ENCODE data around the gene RNF123. TPM values are rescaled to one million over a fixed set of nuclear protein-coding genes. Genes with fewer than 3 reads are reported as not detected.
"Not testable (repeated sequence)": the region's sequence is repeated elsewhere in the genome, so short reads cannot be mapped to it uniquely, and the experiment has no call there.

RNF123 gene
- total RNA-seq, 1 experiment from 2014 or later: 40.6 TPM

- not testable (repeated sequence) for H2BK20ac ChIP-seq (ENCODE audit: low read depth, low read length, poor library complexity, severe bottlenecking); H3K27me3 ChIP-seq (ENCODE audit: insufficient read depth, low read length); H3K36me3 Mint-ChIP-seq (ENCODE audit: insufficient read depth in 1 of 3, low read depth in 3 of 3); H3K4ac ChIP-seq (ENCODE audit: low read depth, low read length); H3K27me3 Mint-ChIP-seq (ENCODE audit: low read depth); H4K8ac ChIP-seq (replicated peaks; ENCODE audit: insufficient read length, low read depth, low read length); H3K79me1 ChIP-seq (ENCODE audit: insufficient read depth, low read depth, low read length, poor library complexity, severe bottlenecking); H4K91ac ChIP-seq (ENCODE audit: insufficient read length, low read depth, low read length); H2BK120ac ChIP-seq (ENCODE audit: low read depth, low read length, poor library complexity, severe bottlenecking); H2BK15ac ChIP-seq (ENCODE audit: low read depth, low read length); H3K4me1 ChIP-seq (ENCODE audit: insufficient read depth, low read length); DNase-seq; H3K9me3 Mint-ChIP-seq; H3K23ac ChIP-seq (ENCODE audit: insufficient read length, low read depth, low read length); H4K5ac ChIP-seq (ENCODE audit: insufficient read length, low read depth, low read length); H4K20me1 ChIP-seq (ENCODE audit: control insufficient read depth, insufficient read depth, insufficient read length); H2AK5ac ChIP-seq (ENCODE audit: insufficient read length, low read length); H3K27ac ChIP-seq (ENCODE audit: insufficient read length, low read depth, low read length); H2BK5ac ChIP-seq (ENCODE audit: insufficient read length, low read length); H3K56ac ChIP-seq (ENCODE audit: insufficient read length, low read depth, low read length); H2AFZ ChIP-seq (ENCODE audit: low read length); H3K23me2 ChIP-seq (ENCODE audit: insufficient read length, low read depth, low read length, poor library complexity, severe bottlenecking); H3K18ac ChIP-seq (ENCODE audit: insufficient read length, low read depth, low read length); H3K79me2 ChIP-seq (ENCODE audit: insufficient read depth, low read length); H3K9me3 ChIP-seq (ENCODE audit: control insufficient read depth, low read depth, low read length); H2BK12ac ChIP-seq (ENCODE audit: insufficient read length, low read depth, low read length); H3K14ac ChIP-seq (ENCODE audit: insufficient read depth, low read length); H3T11ph ChIP-seq (ENCODE audit: low read length)
- H3K4me2 ChIP-seq (ENCODE audit: insufficient read depth, insufficient read length, low read length): peak overlapping the region; percentile 74
- peak overlapping the region; percentile 42 for H3K9ac ChIP-seq (ENCODE audit: extremely low read depth, insufficient read length, low read length)
- Mint-ChIP-seq H3K4me3 (peak overlapping the region; percentile 90 to 99), H3K27ac (peak overlapping the region in 2 of 3 experiments; percentile 81 to 96; a peak in 5 of 7 replicates), H3K4me1 (peaks cover 20 to 30% of the 10 kb centered on the region in 2 experiments)
- no CpG with 5 or more reads among the region's 16 CpGs for whole genome bisulfite sequencing (ENCODE audit: extremely low coverage, insufficient read length, low lambda C conversion rate)
These were observed 709 bp downstream of the RNF123 start for GRCh38 chr3:49689908-49690624.

- H4K20me1 ChIP-seq (ENCODE audit: control insufficient read depth, insufficient read depth, insufficient read length); H2BK120ac ChIP-seq (ENCODE audit: low read depth, low read length, poor library complexity, severe bottlenecking); H3K27me3 Mint-ChIP-seq (ENCODE audit: low read depth); H3K27ac ChIP-seq (ENCODE audit: insufficient read length, low read depth, low read length); H3K23ac ChIP-seq (ENCODE audit: insufficient read length, low read depth, low read length); H3T11ph ChIP-seq (ENCODE audit: low read length); DNase-seq; H3K4ac ChIP-seq (ENCODE audit: low read depth, low read length); H3K4me2 ChIP-seq (ENCODE audit: insufficient read depth, insufficient read length, low read length); H3K23me2 ChIP-seq (ENCODE audit: insufficient read length, low read depth, low read length, poor library complexity, severe bottlenecking); H3K79me2 ChIP-seq (ENCODE audit: insufficient read depth, low read length); H2AK5ac ChIP-seq (ENCODE audit: insufficient read length, low read length); H4K91ac ChIP-seq (ENCODE audit: insufficient read length, low read depth, low read length); H2BK15ac ChIP-seq (ENCODE audit: low read depth, low read length); H3K9me3 Mint-ChIP-seq; H2BK5ac ChIP-seq (ENCODE audit: insufficient read length, low read length); H3K36me3 Mint-ChIP-seq (ENCODE audit: insufficient read depth in 1 of 3, low read depth in 3 of 3); H3K9ac ChIP-seq (ENCODE audit: extremely low read depth, insufficient read length, low read length); H3K56ac ChIP-seq (ENCODE audit: insufficient read length, low read depth, low read length); H2BK20ac ChIP-seq (ENCODE audit: low read depth, low read length, poor library complexity, severe bottlenecking); H2AFZ ChIP-seq (ENCODE audit: low read length); H4K8ac ChIP-seq (replicated peaks; ENCODE audit: insufficient read length, low read depth, low read length); H3K79me1 ChIP-seq (ENCODE audit: insufficient read depth, low read depth, low read length, poor library complexity, severe bottlenecking); H3K14ac ChIP-seq (ENCODE audit: insufficient read depth, low read length); H3K9me3 ChIP-seq (ENCODE audit: control insufficient read depth, low read depth, low read length); H3K4me1 ChIP-seq (ENCODE audit: insufficient read depth, low read length); H4K5ac ChIP-seq (ENCODE audit: insufficient read length, low read depth, low read length); H3K27me3 ChIP-seq (ENCODE audit: insufficient read depth, low read length); H3K27ac Mint-ChIP-seq; H2BK12ac ChIP-seq (ENCODE audit: insufficient read length, low read depth, low read length); H3K18ac ChIP-seq (ENCODE audit: insufficient read length, low read depth, low read length): not testable (repeated sequence)
- WGBS (ENCODE audit: extremely low coverage, insufficient read length, low lambda C conversion rate): no CpG with 5 or more reads among the region's 3 CpGs
- Mint-ChIP-seq H3K4me1 (peaks cover 16 to 25% of the 10 kb centered on the region in 2 experiments), H3K4me3 (peak overlapping the region; percentile 90 to 99)
These were observed 1.5 kb downstream of the RNF123 start for GRCh38 chr3:49690856-49691255.

Measured in H9 (cell line).